OCI-LY1 (cell line): ENCODE measurements around the gene SPACA7.

Experiments
- EZH2 ChIP-seq: fragments of 200-600 bp; sonication (generic), shearing (Covaris generic); IDR thresholded peaks from 2 replicates; pipeline ENCODE4 v1.8.0; 2017; ENCODE audit warnings: borderline replicate concordance, mixed run types, mild to moderate bottlenecking, antibody characterized with exemption, low read length, moderate library complexity, mixed read lengths
- TF ChIP-seq, protein P1 (sequence below): fragments of 200-600 bp; sonication (generic), shearing (Covaris generic); IDR thresholded peaks from 2 replicates; pipeline ENCODE4 v1.5.1; 2017; ENCODE audit warnings: mild to moderate bottlenecking, antibody characterized with exemption, low read length, moderate library complexity, mixed read lengths

DNA sequence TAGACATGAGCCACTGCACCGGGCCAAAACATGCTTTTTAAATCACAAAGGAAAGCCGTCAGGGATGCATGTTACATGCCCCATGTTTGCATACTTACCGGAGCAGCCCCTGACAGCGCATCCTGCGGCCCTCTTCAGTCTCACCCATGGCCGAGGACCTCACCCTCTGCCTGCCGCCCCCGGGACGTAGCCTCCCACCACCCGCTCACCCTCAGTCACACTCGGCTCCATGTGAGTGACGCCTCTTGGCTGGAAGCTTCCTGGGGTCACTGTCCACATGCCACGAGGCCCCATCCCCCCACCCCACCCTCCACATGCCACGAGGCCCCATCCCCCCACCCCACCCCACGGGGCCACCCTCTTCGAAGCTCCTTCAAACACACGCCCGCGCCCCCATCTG, 46.1 kb upstream of the SPACA7 start:
- TF ChIP-seq, protein P1, sequence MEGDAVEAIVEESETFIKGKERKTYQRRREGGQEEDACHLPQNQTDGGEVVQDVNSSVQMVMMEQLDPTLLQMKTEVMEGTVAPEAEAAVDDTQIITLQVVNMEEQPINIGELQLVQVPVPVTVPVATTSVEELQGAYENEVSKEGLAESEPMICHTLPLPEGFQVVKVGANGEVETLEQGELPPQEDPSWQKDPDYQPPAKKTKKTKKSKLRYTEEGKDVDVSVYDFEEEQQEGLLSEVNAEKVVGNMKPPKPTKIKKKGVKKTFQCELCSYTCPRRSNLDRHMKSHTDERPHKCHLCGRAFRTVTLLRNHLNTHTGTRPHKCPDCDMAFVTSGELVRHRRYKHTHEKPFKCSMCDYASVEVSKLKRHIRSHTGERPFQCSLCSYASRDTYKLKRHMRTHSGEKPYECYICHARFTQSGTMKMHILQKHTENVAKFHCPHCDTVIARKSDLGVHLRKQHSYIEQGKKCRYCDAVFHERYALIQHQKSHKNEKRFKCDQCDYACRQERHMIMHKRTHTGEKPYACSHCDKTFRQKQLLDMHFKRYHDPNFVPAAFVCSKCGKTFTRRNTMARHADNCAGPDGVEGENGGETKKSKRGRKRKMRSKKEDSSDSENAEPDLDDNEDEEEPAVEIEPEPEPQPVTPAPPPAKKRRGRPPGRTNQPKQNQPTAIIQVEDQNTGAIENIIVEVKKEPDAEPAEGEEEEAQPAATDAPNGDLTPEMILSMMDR: no peak
- TF ChIP-seq EZH2: no peak
